ENCODE results near the gene CDIPT.
"Not testable (repeated sequence)": the region's sequence is repeated elsewhere in the genome, so short reads cannot be mapped to it uniquely, and the experiment has no call there.

CDIPT gene

GRCh38 chr16:29862884-29863668, at the start of gene CDIPT:
TSS of gene CDIPT (minus strand) at chr16:29863226. CDS start at chr16:29862857, 369 bp downstream.
- peak; percentile 98 for DNase-seq (ENCODE audit: low spot score)

GRCh38 chr16:29912087-29912486, 49.1 kb upstream of the CDIPT start:
- DNase-seq (ENCODE audit: low spot score), result no peak

- no peak for DNase-seq (ENCODE audit: low spot score)
Measured at GRCh38 chr16:29911676-29912010, 48.6 kb upstream of the CDIPT start.

DNA sequence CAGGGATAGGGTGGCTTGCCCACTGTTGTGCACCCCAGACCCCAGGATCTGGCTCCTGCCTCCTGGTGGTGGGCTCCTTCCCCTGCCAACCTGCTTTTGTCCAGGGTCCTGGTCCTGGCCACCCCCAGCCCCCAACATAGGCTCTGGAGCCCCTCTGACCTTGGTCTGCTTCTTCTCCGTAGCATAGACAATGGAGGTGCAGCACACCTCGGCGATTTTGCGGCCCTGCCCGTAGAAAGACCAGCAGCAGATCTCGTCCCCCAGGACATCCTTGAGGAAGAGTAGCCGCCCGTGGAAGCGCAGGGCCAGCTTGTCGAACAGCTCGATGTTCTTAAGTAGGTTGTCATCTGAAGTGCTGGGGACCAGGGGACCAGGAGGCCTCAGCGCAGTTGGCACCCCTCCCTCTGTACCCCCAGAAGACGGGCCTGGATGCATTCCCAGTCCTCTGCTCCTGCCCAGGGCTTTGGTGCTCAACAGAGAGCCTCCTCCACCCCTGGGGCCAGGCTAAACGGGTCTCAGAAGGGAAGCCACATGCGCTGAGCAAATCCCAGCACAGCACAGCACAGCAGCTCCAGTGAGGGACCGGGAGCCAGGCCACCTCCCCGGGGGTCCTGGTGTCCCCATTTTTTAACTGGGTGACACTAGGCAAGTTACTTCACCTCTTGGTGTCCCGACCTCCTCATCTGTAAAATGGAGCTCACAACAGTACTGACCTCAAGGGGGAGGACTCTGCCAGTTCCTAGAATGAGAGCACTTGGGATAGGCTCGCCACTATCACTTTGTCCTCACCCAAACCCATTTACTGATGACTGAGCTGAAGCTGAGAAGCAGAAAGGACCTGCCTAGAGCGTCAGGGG, 48.0 kb upstream of the CDIPT start:
- DNase-seq (ENCODE audit: low spot score), result no peak

- not testable (repeated sequence) for DNase-seq (ENCODE audit: low spot score)
Measured at GRCh38 chr16:29909851-29910250, 46.8 kb upstream of the CDIPT start.

DNA sequence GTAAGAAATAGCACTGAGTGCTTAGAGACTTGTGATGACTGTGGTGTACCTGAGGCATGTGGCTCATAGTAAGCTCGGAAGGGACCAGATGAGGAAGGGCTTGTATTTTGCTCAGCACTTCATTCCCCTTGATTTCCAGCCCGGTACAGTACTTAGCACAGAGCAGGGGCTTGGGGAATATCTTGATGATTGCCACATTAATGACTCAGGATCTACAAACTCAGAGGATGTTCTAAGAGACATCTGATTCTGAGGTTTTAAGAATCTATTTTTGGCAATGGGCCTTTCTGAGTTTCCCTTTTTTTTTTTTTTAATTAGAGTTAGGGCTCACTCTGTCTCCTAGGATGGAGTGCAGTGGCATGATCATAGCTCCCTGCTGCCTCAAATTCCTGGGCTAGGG, 46.4 kb upstream of the CDIPT start:
- DNase-seq (ENCODE audit: low spot score), result no peak

DNA sequence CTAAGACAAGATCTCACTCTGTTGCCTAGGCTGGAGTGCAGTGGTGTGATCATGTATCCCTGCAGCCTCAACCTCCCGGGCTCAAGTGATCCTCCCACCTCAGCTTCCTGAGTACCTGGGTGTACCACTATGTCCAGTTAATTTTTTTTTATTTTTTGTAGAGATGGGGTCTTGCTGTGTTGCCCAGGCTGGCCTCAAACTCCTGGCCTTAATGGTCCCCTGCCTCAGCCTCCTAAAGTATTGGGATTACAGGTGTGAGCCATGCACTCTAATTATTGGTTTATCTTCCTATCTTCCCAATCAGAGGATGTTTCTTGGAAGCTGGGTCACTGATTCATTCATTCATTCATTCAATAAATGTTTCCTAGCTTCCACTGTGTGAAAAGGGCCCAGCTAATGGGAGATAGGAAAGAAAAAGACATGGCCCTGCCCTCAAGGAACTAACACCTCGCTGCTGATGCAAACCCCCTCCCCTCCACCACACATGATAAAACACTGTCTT, 45.7 kb upstream of the CDIPT start:
- DNase-seq (ENCODE audit: low spot score), result no peak

DNA sequence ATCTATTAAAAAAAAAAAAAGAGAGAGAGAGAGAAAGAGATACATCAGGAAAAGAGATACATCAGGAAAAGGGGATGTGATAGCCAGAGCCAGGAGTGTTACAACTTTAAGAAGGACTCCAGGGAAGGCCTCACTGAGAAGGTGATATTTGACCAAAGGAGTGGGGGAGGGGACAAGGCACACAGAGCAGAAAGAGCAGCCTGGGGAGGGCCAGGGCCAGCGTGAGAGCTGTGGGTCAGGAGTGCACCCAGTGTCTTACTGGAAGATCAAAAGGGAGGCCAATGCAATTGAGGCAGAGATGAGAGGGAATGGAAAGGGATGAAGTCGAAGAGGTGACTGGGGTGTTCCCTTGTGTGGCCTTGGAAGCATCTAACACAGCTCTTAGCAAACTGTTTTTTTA, 44.9 kb upstream of the CDIPT start:
- DNase-seq (ENCODE audit: low spot score), result no peak

DNA sequence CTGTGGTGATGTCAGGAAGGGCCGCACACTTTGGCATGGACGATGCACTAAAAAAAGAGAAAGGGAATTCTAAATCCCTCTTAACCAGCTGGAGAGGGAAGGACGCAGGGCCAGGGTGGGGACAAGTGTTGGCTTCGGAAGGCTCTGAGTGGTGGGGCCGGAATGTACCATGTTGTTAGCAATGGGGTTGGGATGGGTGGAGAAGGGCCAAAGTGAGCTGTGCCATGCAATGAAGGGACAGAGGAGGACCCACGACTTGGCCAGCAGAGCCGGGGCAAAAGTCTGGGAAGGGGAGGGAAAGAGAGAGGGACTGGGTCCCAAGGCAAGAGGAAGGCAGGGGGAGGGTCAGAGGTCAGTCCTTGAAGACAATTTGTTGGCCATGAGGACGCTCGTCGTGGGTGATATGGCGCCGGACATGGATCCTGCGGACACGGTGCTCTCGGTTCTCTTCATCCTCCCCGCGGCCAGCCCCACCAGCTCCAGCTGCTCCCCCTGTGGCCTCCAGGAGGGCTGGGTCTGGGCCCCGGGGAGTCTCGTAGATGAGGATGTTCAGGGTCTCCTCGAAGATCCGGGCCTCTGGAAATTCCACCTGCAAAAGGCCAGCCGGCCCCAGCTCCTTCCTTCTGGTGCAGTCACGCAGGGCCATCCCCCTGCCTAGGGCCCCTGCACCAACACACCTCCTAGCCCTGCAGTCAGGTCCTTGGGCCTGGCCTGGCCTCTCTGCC, 43.7 kb upstream of the CDIPT start:
- DNase-seq (ENCODE audit: low spot score), result no peak

DNA sequence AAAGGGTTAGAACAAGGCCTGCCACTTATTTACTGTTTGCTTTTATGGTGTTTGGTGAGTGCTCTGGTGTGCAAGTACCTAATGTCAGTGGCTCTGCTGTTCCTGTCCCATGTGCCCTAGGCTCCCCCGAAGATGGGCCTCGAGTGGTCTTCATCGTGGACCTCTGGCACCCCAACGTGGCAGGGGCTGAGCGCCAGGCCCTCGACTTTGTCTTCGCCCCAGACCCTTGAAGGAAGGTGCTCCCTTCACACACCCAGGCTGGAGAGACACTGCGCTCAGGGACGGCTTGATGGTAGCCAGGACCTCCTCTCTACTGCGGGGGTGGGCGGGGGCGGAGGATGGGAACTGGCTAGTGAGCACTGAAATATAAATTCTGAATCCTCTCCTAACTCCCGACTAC, 42.6 kb upstream of the CDIPT start:
- DNase-seq (ENCODE audit: low spot score), result no peak

GRCh38 chr16:29904947-29905346, 41.9 kb upstream of the CDIPT start:
- no peak for DNase-seq (ENCODE audit: low spot score)

DNA sequence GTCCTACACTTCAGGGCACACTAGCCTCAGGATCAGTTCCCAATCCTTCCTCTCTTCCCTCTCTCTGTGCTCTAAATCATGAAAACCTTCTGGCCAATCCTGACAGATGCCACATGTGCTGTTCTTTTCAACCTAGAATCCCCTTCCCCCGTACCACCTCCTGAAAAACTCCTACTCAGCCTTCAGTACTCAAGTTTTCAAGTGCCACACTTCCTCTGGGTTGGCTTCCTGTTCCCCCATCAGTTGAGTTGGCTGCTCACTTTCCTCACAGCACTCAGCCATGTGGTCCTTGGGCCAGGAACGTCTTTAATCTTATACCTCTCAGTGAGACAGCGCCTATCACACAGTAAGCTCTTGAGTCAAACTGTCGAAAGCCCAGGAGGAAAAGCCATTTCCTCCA, 40.6 kb upstream of the CDIPT start:
- no peak for DNase-seq (ENCODE audit: low spot score)

DNA sequence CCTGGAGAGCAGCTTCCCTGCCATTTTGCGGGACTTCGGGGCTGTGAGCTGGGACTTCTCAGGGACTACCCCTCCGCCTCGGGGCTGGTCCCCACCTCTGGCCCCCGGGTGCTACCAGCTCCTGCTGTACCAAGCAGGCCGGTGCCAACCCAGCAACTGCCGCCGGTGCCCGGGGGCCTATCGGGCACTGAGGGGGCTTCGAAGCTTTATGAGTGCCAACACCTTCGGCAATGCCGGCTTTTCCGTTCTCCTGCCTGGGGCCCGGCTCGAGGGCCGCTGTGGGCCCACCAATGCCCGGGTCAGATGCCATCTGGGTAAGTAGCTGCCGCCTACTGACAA, 38.5 kb upstream of the CDIPT start:
- DNase-seq (ENCODE audit: low spot score), result no peak

DNA sequence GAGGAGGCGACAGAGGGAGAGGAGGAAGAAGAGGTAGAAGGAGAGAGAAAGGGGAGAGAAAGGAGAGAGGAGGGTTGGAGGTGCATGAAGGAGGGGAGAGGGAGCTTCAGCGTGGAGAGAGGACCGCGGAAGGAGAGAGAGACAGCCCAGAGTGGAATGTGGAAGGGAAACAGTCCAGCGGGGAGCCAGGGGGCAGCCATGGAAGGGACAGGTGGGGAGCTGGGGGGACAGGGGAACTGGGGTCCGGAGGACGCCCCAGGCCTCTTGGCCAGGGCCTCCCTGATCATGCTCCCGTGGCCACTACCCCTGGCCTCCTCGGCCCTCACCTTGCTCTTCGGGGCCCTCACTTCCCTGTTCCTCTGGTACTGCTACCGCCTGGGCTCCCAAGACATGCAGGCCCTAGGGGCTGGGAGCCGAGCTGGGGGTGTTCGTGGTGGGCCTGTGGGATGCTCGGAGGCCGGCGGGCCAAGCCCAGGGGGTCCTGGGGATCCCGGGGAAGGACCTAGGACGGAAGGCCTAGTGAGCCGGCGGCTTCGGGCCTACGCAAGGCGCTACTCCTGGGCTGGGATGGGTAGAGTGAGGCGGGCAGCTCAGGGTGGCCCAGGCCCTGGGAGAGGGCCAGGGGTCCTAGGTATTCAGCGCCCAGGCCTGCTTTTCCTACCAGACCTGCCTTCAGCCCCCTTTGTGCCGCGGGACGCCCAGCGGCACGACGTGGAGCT, 38.0 kb upstream of the CDIPT start:
- no peak for DNase-seq (ENCODE audit: low spot score)

- peak; percentile 67 for DNase-seq (ENCODE audit: low spot score)
Measured at GRCh38 chr16:29900102-29900887, 37.3 kb upstream of the CDIPT start, which contains the start of gene ASPHD1. TSS of gene ASPHD1 (plus strand) at chr16:29900488. CDS start at chr16:29900972, 484 bp downstream.

GRCh38 chr16:29899516-29900101, 36.6 kb upstream of the CDIPT start, which contains the start of gene SEZ6L2:
TSS of gene SEZ6L2 (minus strand) at chr16:29899550. CDS start at chr16:29899019, 531 bp downstream.
- no peak for DNase-seq (ENCODE audit: low spot score)

- DNase-seq (ENCODE audit: low spot score), result no peak
Measured at GRCh38 chr16:29898804-29899515, 35.9 kb upstream of the CDIPT start.

GRCh38 chr16:29898135-29898803, 35.2 kb upstream of the CDIPT start:
- DNase-seq (ENCODE audit: low spot score), result no peak

DNA sequence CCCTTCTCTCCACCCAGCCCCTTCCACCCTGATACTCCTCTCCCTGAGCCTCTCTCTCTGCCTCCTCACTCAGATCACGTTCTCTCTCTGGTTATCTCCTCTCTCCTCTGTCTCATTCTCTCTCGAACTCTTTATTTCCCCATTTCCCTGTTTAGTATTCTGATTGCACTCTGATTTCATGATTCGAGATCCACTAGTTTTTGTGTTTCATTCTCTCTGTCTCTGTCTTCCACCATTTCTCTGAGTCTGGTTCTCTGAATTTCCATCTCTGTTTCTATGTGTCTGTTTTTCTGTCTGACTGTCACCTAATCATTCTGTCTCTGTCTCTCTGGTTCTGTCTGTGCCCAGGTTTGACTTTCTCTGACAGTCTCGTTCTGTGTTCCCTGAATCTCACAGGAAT, 34.3 kb upstream of the CDIPT start:
- DNase-seq (ENCODE audit: low spot score), result no peak
